AG09309 (cell line): ENCODE measurements around the gene RAD17.
A peak's percentile ranks its signal among the peaks of the same experiment; 100 is the strongest.
"Not testable (repeated sequence)": the region's sequence is repeated elsewhere in the genome, so short reads cannot be mapped to it uniquely, and the experiment has no call there.

Experiments
- DNase-seq: peaks from one replicate; pipeline ENCODE4 v3.0.0-alpha.2; 2010; ENCODE audit warnings: low read depth
- H3K4me3 ChIP-seq: 2 replicates; pipeline ENCODE4 v1.5.1; 2011; ENCODE audit warnings: mild to moderate bottlenecking, low read depth, low read length, moderate library complexity; ENCODE audit not compliant: control insufficient read depth
- CTCF ChIP-seq: IDR thresholded peaks from 2 replicates; pipeline ENCODE4 v1.5.1; 2011; ENCODE audit warnings: mild to moderate bottlenecking, low read depth, low read length, inconsistent platforms; ENCODE audit not compliant: insufficient read depth, control insufficient read depth; ENCODE audit errors: missing control alignments

RAD17 gene

DNA sequence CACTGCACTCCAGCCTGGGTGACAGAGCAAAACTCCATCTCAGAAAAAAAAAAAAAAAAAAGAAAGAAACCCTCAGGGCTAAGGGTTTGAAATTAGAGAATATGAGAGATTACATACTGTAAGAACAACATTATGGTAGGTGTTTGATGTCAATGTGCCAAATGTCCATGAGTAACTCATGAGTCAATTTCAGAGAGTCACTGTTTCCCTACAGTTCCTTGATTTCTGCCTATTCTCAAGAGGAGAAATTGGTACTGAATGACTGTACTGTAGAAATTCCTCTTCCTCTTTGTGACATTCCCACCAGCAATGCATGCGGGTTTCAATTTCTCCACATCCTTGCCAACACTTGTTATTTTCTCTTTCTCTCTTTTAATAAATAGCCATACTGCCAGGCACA is 80.5 kb downstream of the RAD17 start:
- no peak overlapping the region for H3K4me3 ChIP-seq
- no peak for TF ChIP-seq CTCF
- peak; percentile 71 for DNase-seq

DNA sequence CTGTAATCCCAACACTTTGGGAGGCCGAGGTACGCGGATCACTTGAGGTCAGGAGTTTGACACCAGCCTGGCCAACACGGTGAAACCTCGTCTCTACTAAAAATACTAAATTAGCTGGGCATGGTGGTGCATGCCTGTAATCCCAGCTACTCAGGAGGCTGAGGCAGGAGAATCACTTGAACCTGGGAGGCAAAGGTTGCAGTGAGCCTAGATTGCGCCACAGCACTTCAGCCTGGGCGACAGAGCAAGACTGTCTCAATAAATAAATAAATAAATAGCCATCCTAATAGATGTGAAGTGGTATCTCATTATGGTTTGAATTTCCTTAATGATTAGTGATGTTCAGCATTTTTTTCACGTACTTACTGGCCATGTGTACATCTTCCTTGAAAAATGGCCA is 80.9 kb downstream of the RAD17 start:
- not testable (repeated sequence) for H3K4me3 ChIP-seq, DNase-seq

DNA sequence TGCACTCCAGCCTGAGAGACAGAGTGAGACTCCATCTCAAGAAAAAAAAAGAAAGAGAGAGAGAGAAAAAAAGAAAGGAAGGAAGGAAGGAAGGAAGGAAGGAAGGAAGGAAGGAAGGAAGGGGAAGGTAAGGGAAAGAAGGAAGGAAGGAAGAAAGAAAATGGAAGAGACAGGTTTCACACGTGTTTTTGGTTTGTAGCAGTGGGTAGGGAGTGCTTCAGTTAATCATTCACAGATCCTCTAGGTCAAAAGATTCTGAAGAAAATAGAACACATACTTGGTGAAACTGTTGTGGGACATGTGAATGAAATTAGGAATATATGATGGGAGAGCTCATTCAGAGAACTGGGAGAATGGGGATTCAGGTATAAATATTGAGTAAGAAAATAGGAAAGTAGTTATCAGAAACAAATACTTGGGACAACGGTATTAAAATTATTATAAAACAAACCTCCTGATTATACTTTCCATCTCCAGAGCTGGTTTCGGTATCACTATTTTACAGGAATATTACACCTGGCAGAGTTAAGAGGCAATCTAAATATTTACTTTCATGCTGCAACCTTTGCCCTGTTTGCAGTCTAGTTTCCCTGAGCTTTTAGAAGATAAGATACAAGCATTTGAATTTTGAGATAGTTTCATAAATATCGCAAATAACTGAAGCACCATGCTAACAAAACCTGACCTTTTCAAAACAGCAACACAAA is 82.5 kb downstream of the RAD17 start:
- no peak for DNase-seq
- no peak for TF ChIP-seq CTCF
- H3K4me3 ChIP-seq: no peak overlapping the region

DNA sequence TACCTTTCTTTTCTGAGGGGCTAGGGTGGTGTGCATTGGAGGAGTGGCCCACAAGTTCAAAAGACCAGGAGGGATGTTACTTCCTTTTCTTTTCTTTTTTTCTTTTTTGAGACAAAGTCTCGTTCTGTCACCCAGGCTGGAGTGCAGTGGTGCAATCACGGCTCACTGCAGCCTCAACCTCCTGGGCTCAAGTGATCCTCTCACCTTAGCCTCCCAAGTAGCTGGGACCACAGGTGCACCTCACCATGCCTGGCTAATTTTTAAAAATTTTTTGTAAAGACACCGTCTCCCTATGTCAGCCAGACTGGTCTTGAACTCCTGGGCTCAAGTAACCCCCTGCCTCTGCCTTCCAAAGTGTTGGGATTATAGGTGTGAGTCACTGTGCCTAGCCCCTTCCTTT is 83.9 kb downstream of the RAD17 start:
- DNase-seq, H3K4me3 ChIP-seq: not testable (repeated sequence)

DNA sequence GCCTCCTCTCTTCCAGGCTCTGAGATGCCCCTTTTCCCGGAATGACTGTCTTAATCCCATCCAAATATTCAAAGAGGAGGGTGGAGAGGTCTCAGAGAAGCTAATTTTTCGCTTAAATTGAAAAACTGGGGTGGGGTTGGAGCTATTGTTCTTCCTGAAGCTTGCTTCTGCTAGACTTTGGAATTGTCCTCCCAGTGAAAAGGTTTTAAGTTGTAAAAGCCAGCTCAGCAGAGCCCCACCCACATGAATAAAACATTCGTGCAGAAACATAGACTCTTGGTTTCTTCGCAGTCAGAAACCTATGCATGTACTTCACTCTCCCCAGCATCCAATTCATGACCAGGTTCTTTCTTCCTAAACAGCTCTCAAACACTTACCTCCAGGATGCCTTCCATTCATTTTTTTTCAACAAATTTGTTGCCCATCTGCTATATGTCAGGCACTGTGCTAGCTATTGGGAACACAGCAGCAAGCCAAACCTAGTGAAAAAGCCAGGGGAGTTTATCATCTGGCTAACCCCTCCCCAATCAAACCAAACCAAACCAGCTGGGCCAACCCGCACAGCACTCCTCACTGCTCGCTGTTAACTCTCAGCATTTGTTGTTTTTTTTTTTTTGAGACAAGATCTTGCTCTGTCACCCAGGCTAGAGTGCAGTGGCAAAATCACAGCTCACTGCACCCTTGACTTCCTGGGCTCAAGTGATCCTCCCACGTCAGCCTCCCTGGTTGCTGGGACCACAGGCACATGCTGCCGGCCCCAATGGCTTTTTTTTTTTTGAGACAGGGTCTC is 85.0 kb downstream of the RAD17 start:
- TF ChIP-seq CTCF: no peak
- no peak for DNase-seq
- H3K4me3 ChIP-seq: no peak overlapping the region

- not testable (repeated sequence) for H3K4me3 ChIP-seq, DNase-seq
These were observed 85.9 kb downstream of the RAD17 start for GRCh38 chr5:69455428-69455988.

GRCh38 chr5:69462170-69462569 is 92.6 kb downstream of the RAD17 start:
- no peak for DNase-seq
- H3K4me3 ChIP-seq: no peak overlapping the region
- TF ChIP-seq CTCF: no peak
